Stimulated activated naive CD4-positive, alpha-beta T cell treated with Interleukin-2 at 50 U/mL for 16 hours (primary cell): ENCODE measurements around the gene SIK2.

Source experiments
- DNase-seq: peaks from one replicate; lab custom pipeline; 2025; lab: John Stamatoyannopoulos, UW

The SIK2 gene

GRCh38 chr11:111582163-111582562 lies 20.1 kb upstream of the SIK2 start:
- no peak for DNase-seq

GRCh38 chr11:111582881-111583280 lies 19.4 kb upstream of the SIK2 start:
- no peak for DNase-seq

- no peak for DNase-seq
Measured at GRCh38 chr11:111585371-111585770, 16.9 kb upstream of the SIK2 start.

- DNase-seq = no peak
Measured at GRCh38 chr11:111586388-111586831, 15.8 kb upstream of the SIK2 start.

GRCh38 chr11:111589114-111589513 lies 13.1 kb upstream of the SIK2 start:
- no peak for DNase-seq

- DNase-seq = no peak
Measured at GRCh38 chr11:111589886-111590499, 12.3 kb upstream of the SIK2 start.

- DNase-seq = no peak
Measured at GRCh38 chr11:111591187-111591960, 10.9 kb upstream of the SIK2 start.

GRCh38 chr11:111592491-111592890 lies 9.8 kb upstream of the SIK2 start:
- DNase-seq = no peak

- DNase-seq = no peak
Measured at GRCh38 chr11:111596319-111596718, 5.9 kb upstream of the SIK2 start.

GRCh38 chr11:111598148-111598547 lies 4.1 kb upstream of the SIK2 start:
- no peak for DNase-seq

- no peak for DNase-seq
Measured at GRCh38 chr11:111598559-111598958, 3.7 kb upstream of the SIK2 start.

GRCh38 chr11:111601636-111601978 lies 642 bp upstream of the SIK2 start:
- no peak for DNase-seq

GRCh38 chr11:111602865-111603610 lies 789 bp downstream of the SIK2 start:
- DNase-seq = no peak

- DNase-seq = no peak
Measured at GRCh38 chr11:111603611-111604130, 1.4 kb downstream of the SIK2 start.

- DNase-seq = no peak
Measured at GRCh38 chr11:111604392-111605009, 2.3 kb downstream of the SIK2 start.

- DNase-seq = no peak
Measured at GRCh38 chr11:111605681-111606080, 3.4 kb downstream of the SIK2 start.

GRCh38 chr11:111606986-111607385 lies 4.7 kb downstream of the SIK2 start:
- DNase-seq = no peak

GRCh38 chr11:111607751-111608150 lies 5.5 kb downstream of the SIK2 start:
- DNase-seq = no peak

GRCh38 chr11:111612224-111612623 lies 10.0 kb downstream of the SIK2 start:
- DNase-seq = no peak

- no peak for DNase-seq
Measured at GRCh38 chr11:111617286-111617685, 15.0 kb downstream of the SIK2 start.

- no peak for DNase-seq
Measured at GRCh38 chr11:111620518-111620917, 18.3 kb downstream of the SIK2 start.

- no peak for DNase-seq
Measured at GRCh38 chr11:111623527-111624030, 21.3 kb downstream of the SIK2 start.
